Activated T-cell treated with anti-CD3 and anti-CD28 coated beads for 48 hours (primary cell): Measurements from ENCODE around the gene JAG2.

Experiments used
- DNase-seq: peaks from one replicate; pipeline ENCODE4 v3.0.0-alpha.2; 2020; ENCODE audit warnings: low read depth

JAG2 gene

GRCh38 chr14:105181549-105182295, 13.1 kb upstream of the JAG2 start:
- DNase-seq: no peak

- peak; percentile 87 for DNase-seq
These were observed 12.3 kb upstream of the JAG2 start, which contains the start of gene NUDT14 for GRCh38 chr14:105180592-105181548. TSS of gene NUDT14 (minus strand) at chr14:105181312. CDS start at chr14:105181209, 103 bp downstream.

- DNase-seq: no peak
These were observed 10.6 kb upstream of the JAG2 start for GRCh38 chr14:105179191-105179590.

- DNase-seq: no peak
These were observed 10.2 kb upstream of the JAG2 start for GRCh38 chr14:105178868-105179140.

- no peak for DNase-seq
These were observed 9.7 kb upstream of the JAG2 start for GRCh38 chr14:105178069-105178867.

GRCh38 chr14:105177082-105177481, 8.5 kb upstream of the JAG2 start:
- no peak for DNase-seq

- DNase-seq: no peak
These were observed 7.9 kb upstream of the JAG2 start for GRCh38 chr14:105176513-105176912.

- no peak for DNase-seq
These were observed 5.6 kb upstream of the JAG2 start for GRCh38 chr14:105173901-105174894.

- no peak for DNase-seq
These were observed 4.6 kb upstream of the JAG2 start for GRCh38 chr14:105173145-105173544.

GRCh38 chr14:105172476-105172875, 3.9 kb upstream of the JAG2 start:
- no peak for DNase-seq

- no peak for DNase-seq
These were observed 2.6 kb upstream of the JAG2 start for GRCh38 chr14:105171004-105171673.

GRCh38 chr14:105169776-105170655, 1.4 kb upstream of the JAG2 start:
- DNase-seq: no peak

GRCh38 chr14:105168979-105169507, 467 bp upstream of the JAG2 start:
- peak; percentile 43 for DNase-seq

GRCh38 chr14:105168093-105168420, 519 bp downstream of the JAG2 start:
- DNase-seq: no peak

- peak; percentile 18 for DNase-seq
These were observed 1.1 kb downstream of the JAG2 start for GRCh38 chr14:105167303-105168092.

GRCh38 chr14:105166571-105167302, 1.8 kb downstream of the JAG2 start:
- DNase-seq: no peak

GRCh38 chr14:105165761-105166485, 2.7 kb downstream of the JAG2 start:
- no peak for DNase-seq
